HG03342 (cell line): Measurements from ENCODE around the gene TAS2R19.
"Not testable (repeated sequence)": the region's sequence is repeated elsewhere in the genome, so short reads cannot be mapped to it uniquely, and the experiment has no call there.

Source experiments
- ATAC-seq: cut with Tn5 transposase; IDR thresholded peaks from one replicate; pipeline ENCODE4 v1.9.1; 2021; ENCODE audit warnings: mild to moderate bottlenecking, moderate library complexity; ENCODE audit not compliant: unreplicated experiment

TAS2R19 gene

GRCh38 chr12:11022520-11022919 lies at the start of gene TAS2R19:
TAS2R19 (minus strand) TSS chr12:11022620; CDS start chr12:11022571, 49 bp downstream.
- ATAC-seq, result no peak

DNA sequence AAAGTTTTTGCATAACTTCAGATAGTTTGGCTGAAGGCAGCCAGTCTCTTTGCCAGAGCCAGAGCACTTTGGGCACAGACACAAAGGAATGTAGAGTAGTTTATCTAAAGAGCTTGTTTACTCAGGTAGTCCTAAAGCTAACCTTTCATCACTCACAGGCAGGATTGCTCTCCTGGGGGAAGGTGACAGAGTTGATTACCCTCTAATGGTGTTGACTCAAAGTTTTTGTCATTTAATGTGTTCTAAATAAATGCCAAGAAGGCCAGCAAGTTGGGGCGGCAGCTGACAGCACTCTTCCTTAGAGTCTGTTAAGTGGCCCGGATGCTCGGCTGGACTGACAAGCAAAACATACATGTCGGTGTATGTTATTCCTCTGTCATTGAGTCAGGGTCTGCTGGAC lies 49.0 kb upstream of the TAS2R19 start:
- ATAC-seq, result no peak

GRCh38 chr12:11070999-11071398 lies 48.6 kb upstream of the TAS2R19 start:
- no peak for ATAC-seq

DNA sequence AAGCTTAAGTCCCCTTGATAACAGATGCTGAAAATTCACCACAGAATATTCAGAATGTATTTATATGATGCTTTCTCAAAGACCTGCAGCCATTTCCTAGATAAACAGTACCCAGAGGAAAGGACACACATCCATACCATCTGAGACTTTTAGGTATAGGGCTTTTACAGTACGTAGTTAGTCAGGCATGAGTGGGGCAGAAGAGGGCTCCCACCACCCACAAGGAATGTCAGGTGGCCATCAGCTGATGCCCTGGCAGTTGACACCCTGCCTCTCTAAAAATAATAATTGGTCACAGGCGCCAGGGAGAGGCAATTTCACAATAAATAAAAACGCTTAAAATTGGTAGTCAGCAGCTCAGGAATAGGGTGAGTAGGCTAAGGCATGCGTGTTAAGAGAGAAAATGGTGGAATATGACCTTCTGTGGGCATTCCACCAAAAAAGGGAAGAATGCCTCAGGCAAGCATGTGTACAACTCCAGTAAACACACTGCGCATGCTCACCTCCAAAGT lies 47.5 kb upstream of the TAS2R19 start:
- no peak for ATAC-seq

- ATAC-seq, result no peak
Measured at GRCh38 chr12:11067514-11067913, 45.1 kb upstream of the TAS2R19 start.

GRCh38 chr12:11062194-11062593 lies 39.8 kb upstream of the TAS2R19 start, which contains the start of gene TAS2R46:
TAS2R46 (minus strand) TSS chr12:11062294; CDS start chr12:11062294, 0 bp downstream.
- ATAC-seq, result not testable (repeated sequence)

GRCh38 chr12:11059784-11060183 lies 37.4 kb upstream of the TAS2R19 start:
- ATAC-seq, result no peak

GRCh38 chr12:11059041-11059440 lies 36.6 kb upstream of the TAS2R19 start:
- no peak for ATAC-seq

- ATAC-seq, result no peak
Measured at GRCh38 chr12:11055306-11055705, 32.9 kb upstream of the TAS2R19 start.

DNA sequence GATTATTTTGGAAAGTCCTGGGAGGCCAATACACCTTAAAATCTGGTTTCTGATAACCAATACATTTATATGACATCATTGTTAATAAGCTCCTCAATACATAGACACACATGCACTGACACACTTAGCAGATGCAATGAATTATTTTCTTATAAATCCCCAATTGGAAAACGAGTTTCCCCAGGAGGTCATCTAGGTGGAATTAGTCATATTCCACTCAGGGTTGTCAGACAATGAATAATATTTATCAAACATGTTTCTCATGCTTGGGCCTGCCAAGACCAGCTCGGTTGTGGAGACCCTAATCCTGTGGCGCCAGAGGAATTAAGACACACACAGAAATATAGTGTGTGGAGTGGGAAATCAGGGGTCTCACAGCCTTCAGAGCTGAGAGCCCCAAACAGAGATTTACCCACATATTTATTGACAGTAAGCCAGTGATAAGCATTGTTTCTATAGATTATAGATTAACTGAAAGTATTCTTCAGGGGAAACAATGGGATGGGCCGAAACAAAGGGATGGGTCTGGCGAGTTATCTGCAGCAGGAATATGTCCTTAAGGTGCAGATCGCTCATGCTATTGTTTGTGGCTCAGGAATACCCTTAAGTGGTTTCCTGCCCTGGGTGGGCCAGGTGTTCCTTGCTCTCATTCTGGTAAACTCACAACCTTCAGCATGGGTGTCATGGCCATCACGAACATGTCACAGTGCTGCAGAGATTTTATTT lies 27.5 kb upstream of the TAS2R19 start:
- ATAC-seq, result not testable (repeated sequence)

- ATAC-seq, result not testable (repeated sequence)
Measured at GRCh38 chr12:11041366-11041765, 18.9 kb upstream of the TAS2R19 start.

DNA sequence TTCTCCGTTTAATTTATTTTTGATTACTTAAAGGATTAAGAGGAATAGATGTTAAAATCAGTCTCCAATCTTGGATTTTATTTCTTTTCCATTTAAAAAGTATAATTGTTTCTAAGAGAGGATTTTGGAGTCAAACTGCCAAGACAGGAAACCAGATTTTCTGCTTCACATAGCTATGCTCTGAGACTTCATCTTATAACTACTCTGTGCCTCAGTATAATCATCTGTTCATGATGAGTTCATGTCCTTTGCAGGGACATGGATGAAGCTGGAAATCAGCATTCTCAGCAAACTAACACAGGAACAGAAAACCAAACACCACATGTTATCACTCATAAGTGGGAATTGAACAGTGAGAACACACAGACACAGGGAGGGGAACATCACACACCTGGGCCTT lies 17.7 kb upstream of the TAS2R19 start:
- no peak for ATAC-seq

DNA sequence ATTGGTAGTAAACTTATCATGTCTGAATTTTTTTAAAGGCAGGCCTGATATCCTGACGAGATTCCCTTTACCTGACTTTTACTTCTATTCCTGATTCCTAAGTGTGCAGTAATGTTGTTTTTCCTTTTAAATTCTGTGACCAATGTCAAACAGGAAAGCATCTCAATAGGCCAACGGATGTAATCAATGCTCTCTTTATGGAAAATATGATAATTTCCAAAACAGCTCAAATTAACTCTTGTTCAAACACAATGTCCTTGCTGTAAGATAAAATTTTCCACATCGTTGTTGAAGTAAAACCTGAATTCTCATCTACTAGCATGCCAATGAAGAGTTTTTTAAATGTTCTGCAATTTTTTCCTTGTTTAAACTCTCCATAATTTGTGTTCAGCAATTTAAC lies 16.8 kb upstream of the TAS2R19 start:
- ATAC-seq, result no peak

DNA sequence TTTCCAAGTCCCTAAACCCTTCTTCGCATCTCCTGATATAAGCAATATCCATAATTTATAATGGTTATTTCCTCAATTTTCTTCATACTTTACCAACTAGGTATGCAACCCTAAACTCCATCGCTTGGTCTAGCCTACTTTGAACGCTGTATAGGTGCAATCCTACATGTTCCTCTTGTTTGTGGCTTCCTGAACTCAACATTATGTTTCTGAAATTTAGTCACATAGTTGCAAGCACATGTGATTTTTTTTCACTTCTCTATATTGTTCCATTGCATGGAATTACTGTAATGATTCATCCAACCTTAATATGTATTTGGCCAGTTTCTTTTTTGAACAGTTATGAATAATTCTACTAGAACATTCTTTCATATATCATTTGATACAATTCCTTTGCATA lies 11.5 kb upstream of the TAS2R19 start:
- not testable (repeated sequence) for ATAC-seq

DNA sequence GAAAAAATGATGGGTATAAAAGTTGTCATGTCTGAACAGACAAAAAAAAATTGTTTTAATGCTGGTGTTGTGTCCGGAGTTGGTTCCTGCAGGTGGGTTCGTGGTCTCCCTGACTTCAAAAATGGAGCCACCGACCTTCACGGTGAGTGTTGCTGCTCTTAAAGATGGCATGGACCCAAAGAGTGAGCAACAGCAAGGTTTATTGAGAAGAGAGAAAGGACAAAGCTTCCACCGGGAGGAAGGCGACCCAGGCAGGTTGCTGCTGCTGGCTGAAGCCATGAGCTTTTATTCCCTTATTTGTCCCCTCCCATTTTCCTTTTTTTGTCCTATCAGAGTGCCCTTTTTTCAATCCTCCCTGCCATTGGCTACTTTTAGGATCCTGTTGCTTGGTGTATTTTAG lies 8.9 kb upstream of the TAS2R19 start, which contains the start of gene TAS2R31:
Gene TAS2R31, minus strand, starts transcription at position 101 of the 400 bp plus-strand sequence. Its CDS starts 72 bp downstream, at position 29.
- no peak for ATAC-seq

DNA sequence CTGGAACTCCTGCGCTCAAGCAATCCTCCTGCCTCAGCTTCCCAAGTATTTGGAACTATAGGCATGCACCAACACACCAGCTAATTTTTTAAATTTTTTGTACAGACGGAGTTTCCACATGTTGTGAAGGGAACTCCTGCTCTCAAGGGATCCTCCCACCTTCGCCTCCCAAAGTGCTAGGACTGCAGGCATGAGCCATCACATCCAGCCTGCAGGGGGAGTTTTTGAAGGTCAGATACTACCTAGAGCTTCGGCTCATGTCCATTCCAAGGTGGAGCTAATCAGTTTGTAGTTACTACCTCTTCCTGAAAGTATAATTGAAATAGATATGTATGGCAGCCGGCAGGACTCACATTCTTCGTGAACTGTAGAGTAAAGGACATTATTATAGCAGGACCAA lies 3.7 kb upstream of the TAS2R19 start:
- no peak for ATAC-seq

GRCh38 chr12:11023387-11023786 lies 967 bp upstream of the TAS2R19 start:
- ATAC-seq, result no peak

- no peak for ATAC-seq
Measured at GRCh38 chr12:11016937-11017336, 5.5 kb downstream of the TAS2R19 start.

DNA sequence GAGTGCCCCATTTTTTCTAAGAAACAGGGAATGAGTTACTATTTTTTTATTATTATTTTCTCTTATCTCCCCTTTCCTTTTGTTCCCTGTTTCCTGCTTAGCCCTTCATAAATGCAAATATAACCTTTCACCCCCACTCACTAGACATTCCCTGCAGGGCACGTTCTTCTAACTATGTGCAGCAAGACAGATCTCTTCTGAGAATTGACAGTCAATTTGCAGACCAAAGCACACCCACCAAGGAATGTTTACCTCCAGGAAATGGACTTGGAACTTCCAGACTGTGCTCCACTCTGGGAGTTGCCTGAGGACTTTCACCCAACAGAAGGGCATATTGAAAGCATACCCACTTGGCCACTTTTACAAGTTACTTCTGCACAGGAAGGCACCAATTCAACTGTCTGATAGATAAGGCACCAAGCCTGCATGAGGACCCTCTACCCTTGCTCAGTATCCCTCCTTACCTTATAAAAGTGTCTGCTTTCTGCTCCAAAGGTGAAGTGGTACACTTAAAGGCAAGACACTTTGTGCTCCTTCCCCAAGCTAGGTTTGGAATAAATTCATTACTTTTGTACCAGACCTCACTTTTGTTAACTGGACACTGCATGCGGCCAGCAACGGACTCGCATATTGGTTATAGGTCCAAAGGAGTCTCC lies 6.5 kb downstream of the TAS2R19 start:
- no peak for ATAC-seq

GRCh38 chr12:11014234-11014633 lies 8.2 kb downstream of the TAS2R19 start:
- ATAC-seq, result no peak

DNA sequence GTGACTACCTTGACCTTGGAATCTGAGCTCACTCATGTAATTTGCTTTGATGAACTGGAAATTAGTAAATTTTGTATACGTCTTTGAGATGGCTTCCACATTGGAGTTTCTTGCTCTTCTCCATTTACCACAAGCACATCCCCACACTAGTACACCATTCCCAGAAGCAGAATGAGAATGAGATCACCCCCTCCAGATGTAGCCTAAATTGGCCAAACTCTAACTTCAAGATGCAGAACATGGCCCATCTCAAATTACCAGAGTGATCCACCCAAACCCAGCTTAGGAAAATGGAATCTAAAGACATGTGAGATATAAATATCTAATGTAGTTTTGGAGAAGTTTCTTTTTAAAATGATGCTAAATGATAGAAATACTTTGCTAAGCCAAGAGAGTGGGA lies 14.8 kb downstream of the TAS2R19 start:
- no peak for ATAC-seq

DNA sequence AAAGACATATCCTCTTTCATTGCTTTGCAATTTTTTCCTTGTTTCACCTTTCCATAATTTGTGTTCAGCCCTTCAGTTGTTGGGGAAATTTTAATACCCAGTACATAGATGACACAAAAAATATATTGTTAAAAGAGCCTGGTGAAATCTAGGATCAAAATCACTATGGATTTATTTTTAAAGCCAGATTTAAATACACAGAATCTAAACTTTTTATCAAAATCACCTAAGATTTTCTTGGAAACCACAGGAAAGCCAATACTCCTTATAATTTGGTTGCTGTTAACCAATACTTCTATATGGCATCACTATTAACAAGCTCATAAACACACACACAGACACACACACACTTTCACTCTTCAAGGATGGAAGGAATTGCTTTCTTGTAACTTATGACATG lies 24.2 kb downstream of the TAS2R19 start, which contains the start of gene TAS2R20:
Gene TAS2R20, minus strand, starts transcription at position 101 of the 400 bp plus-strand sequence. CDS start 429 bp downstream, outside the sequence.
- ATAC-seq, result no peak
